Activated CD8-positive, alpha-beta T cell treated with anti-CD3 and anti-CD28 coated beads for 36 hours (primary cell): ENCODE data around the gene MTRR. TPM values are rescaled to one million over a fixed set of nuclear protein-coding genes. Genes with fewer than 3 reads are reported as not detected.

ENCODE experiments used
- ATAC-seq: fragments of 200-7000 bp; cut with Tn5 transposase; one replicate; pipeline ENCODE4 v1.10.0; 2021; ENCODE audit warnings: mild to moderate bottlenecking, moderate library complexity
- CTCF ChIA-PET: fragments of 350-600 bp; sonication (Branson Sonifier 250); formaldehyde crosslinking; loops from one replicate; lab custom pipeline; 2021; ENCODE audit warnings: antibody characterized with exemption; lab: Charles Lee
- POLR2A ChIA-PET: fragments of 350-600 bp; sonication (Branson Sonifier 250); formaldehyde crosslinking; loops from one replicate; lab custom pipeline; 2021; ENCODE audit warnings: antibody characterized with exemption; lab: Charles Lee
- DNase-seq: peaks from one replicate; pipeline ENCODE4 v3.0.0-alpha.2; 2020
- H3K27ac Mint-ChIP-seq: one replicate; pipeline ENCODE4 v1.8.0; 2021; ENCODE audit warnings: mild to moderate bottlenecking, mixed read lengths
- H3K27me3 Mint-ChIP-seq: one replicate; pipeline ENCODE4 v1.8.0; 2021; ENCODE audit warnings: mixed read lengths
- H3K36me3 Mint-ChIP-seq: one replicate; pipeline ENCODE4 v1.8.0; 2021; ENCODE audit warnings: low read depth, mixed read lengths
- H3K4me1 Mint-ChIP-seq: one replicate; pipeline ENCODE4 v1.8.0; 2021; ENCODE audit warnings: low read depth, mixed read lengths
- H3K4me3 Mint-ChIP-seq: one replicate; pipeline ENCODE4 v1.8.0; 2021; ENCODE audit warnings: mild to moderate bottlenecking, moderate library complexity, mixed read lengths
- H3K9me3 Mint-ChIP-seq: one replicate; pipeline ENCODE4 v1.8.0; 2021; ENCODE audit warnings: mixed read lengths
- CTCF ChIP-seq: fragments of 200-600 bp; IDR thresholded peaks from one replicate; pipeline ENCODE4 v1.8.0; 2022; ENCODE audit warnings: antibody characterized with exemption, mild to moderate bottlenecking
- intact Hi-C: fragments of 100-400 bp; cut with micrococcal nuclease; formaldehyde crosslinking; loops from one replicate; pipeline ENCODE4 v1.10.0; 2022
- total RNA-seq, 2 experiments: library from RNA; stranded (reverse); gene quantifications; one replicate each; pipeline ENCODE4 v1.2.3, GENCODE V29; 2021

The MTRR gene
- total RNA-seq, 2 experiments from 2014 or later: 54.3 to 57.8 TPM

DNA sequence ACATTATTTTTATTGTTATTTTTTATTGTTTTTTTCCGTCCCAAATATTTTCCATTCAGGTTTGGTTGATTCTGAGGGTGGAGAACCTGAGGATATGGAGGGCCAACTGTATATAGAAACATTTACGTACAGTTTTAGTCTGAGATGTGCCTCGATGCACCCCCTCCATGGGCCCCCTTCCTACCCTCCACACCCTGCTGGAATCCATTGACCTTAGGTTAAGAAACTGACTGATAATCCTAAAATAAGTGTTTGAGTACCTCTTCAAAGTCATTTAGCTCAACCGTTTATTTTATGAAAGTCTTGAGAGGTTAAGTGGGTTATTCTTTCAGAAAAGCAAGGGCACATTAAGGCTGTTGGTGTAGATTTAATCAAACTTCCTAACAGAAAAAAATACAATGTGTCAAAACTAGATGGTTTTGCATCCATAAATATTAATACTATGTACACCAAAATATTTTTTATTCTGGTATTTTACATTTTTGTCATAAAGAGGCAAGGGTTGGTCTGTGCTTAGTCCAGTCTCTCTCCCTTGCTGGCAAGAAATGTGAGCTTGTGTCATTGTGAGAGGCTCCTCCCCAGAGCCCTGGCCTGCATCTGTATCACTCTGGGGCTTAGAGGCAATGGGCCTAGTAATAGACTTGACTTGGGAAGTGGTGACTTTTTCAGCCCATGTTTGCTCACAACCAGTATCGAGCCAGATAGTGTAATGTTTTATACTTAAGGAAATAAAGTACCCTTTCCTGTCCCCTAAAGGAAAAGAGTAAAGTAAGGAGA, 15.7 kb downstream of the MTRR start:
- no peak for ATAC-seq
- TF ChIP-seq CTCF: no peak
- ChIA-PET POLR2A (interaction anchor here (0.7 to 1.5 kb wide), 3 partner anchors 14 to 16 kb away, joined by 3 to 6 read pairs (median 3); partner anchors contain the start of genes FASTKD3 and MTRR), CTCF (interaction anchor here (1.6 to 3.1 kb wide), 2 partner anchors 9 to 12 kb away, joined by 6 to 23 read pairs; no protein-coding TSS in a partner anchor)
- no peak overlapping the region for H3K4me3 Mint-ChIP-seq
- H3K9me3 Mint-ChIP-seq: no peaks in the 10 kb centered on the region
- peaks cover 18% of the 10 kb centered on the region for H3K4me1 Mint-ChIP-seq
- intact Hi-C loops: no loop called here
- no peaks in the 10 kb centered on the region for H3K27me3 Mint-ChIP-seq
- no peak overlapping the region for H3K27ac Mint-ChIP-seq
- peaks cover 61% of the 10 kb centered on the region for H3K36me3 Mint-ChIP-seq
- no peak for DNase-seq

- no peak overlapping the region for H3K27ac Mint-ChIP-seq
Observed at GRCh38 chr5:7886849-7887475, 18.0 kb downstream of the MTRR start.

DNA sequence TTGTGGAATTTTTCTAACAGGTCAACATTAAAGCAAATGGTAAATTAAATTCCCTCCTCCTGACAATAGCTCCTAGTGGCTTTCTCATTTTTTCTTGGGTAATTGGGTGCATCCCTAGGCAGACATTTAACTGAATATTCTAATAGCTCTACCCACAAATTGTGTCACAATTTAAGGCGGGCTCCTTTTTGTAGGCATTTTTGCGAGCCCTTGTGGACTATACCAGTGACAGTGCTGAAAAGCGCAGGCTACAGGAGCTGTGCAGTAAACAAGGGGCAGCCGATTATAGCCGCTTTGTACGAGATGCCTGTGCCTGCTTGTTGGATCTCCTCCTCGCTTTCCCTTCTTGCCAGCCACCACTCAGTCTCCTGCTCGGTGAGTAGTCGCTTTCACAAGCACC, 20.0 kb downstream of the MTRR start:
- peaks cover 2% of the 10 kb centered on the region for H3K4me1 Mint-ChIP-seq
- no peak for TF ChIP-seq CTCF
- ChIA-PET POLR2A (no interaction called here), CTCF (interaction anchor here (0.9 to 3.3 kb wide), 2 partner anchors 8 to 21 kb away, joined by 3 to 24 read pairs; partner anchors contain the start of genes FASTKD3 and MTRR)
- H3K36me3 Mint-ChIP-seq: peaks cover 52% of the 10 kb centered on the region
- no peaks in the 10 kb centered on the region for H3K9me3 Mint-ChIP-seq
- DNase-seq (no peak), ATAC-seq (no peak)
- H3K4me3 Mint-ChIP-seq: no peak overlapping the region
- intact Hi-C loops: no loop called here
- no peaks in the 10 kb centered on the region for H3K27me3 Mint-ChIP-seq
- no peak overlapping the region for H3K27ac Mint-ChIP-seq

More at GRCh38 chr5:7886849-7887475, 18.0 kb downstream of the MTRR start:
- CTCF ChIA-PET: interaction anchor here (0.6 to 3.3 kb wide), 18 partner anchors 9 to 640 kb away, joined by 3 to 24 read pairs (median 4); partner anchors contain the start of genes FASTKD3 and MTRR
- Mint-ChIP-seq H3K4me1 (peaks cover 3% of the 10 kb centered on the region), H3K27me3 (no peaks in the 10 kb centered on the region), H3K36me3 (peaks cover 51% of the 10 kb centered on the region), H3K9me3 (no peaks in the 10 kb centered on the region), H3K4me3 (no peak overlapping the region)
- intact Hi-C loops: no loop called here
- TF ChIP-seq CTCF: peak; percentile 38
- POLR2A ChIA-PET: no interaction called here
- no peak for ATAC-seq
- DNase-seq: no peak

- DNase-seq: no peak
- ATAC-seq: no peak
- Mint-ChIP-seq H3K9me3 (no peaks in the 10 kb centered on the region), H3K27me3 (no peaks in the 10 kb centered on the region), H3K4me3 (no peak overlapping the region), H3K4me1 (peaks cover 11% of the 10 kb centered on the region), H3K36me3 (peaks cover 70% of the 10 kb centered on the region), H3K27ac (peak overlapping the region; percentile 5)
- ChIA-PET CTCF (no interaction called here), POLR2A (no interaction called here)
- no peak for TF ChIP-seq CTCF
- intact Hi-C loops: no loop called here
Observed at GRCh38 chr5:7894439-7894838, 25.5 kb downstream of the MTRR start.

DNA sequence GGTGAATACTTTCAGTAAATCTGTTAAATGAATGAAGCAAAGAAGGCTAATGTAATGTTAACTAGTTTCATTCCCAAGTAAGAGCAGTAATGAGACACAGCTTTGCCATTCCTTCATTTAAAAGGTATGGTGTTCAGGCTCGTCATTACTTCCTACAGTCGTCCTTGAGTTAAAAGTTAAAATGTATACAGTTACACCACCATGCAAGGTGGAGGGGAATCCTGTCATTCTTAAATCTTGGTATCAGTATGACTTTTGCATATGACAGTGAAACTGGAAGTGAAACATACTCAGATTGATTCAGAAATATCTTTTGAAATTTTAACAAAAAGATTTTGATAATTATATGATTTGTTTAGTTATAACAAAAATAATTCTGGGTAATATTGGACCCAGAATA, 25.9 kb downstream of the MTRR start:
- no peak overlapping the region for H3K4me3 Mint-ChIP-seq
- DNase-seq: no peak
- CTCF ChIA-PET: no interaction called here
- H3K27me3 Mint-ChIP-seq: no peaks in the 10 kb centered on the region
- POLR2A ChIA-PET: no interaction called here
- peaks cover 69% of the 10 kb centered on the region for H3K36me3 Mint-ChIP-seq
- intact Hi-C loops: no loop called here
- no peaks in the 10 kb centered on the region for H3K9me3 Mint-ChIP-seq
- ATAC-seq: peak; percentile 84
- H3K4me1 Mint-ChIP-seq: peaks cover 11% of the 10 kb centered on the region
- peak overlapping the region; percentile 5 for H3K27ac Mint-ChIP-seq
- no peak for TF ChIP-seq CTCF
